ENCODE results near the gene PHTF1.

The PHTF1 gene

GRCh38 chr1:113714606-113715269, 44.5 kb downstream of the PHTF1 start:
- DNase-seq: no peak

- DNase-seq: no peak
These were observed 57.9 kb downstream of the PHTF1 start for GRCh38 chr1:113701429-113701828.

- no peak for DNase-seq
These were observed 64.4 kb downstream of the PHTF1 start for GRCh38 chr1:113694910-113695309.

- DNase-seq: no peak
These were observed 66.4 kb downstream of the PHTF1 start for GRCh38 chr1:113692824-113693431.

- DNase-seq: no peak
These were observed 66.9 kb downstream of the PHTF1 start for GRCh38 chr1:113692342-113692741.

- DNase-seq: no peak
These were observed 68.1 kb downstream of the PHTF1 start for GRCh38 chr1:113691184-113691583.

- DNase-seq: no peak
These were observed 72.2 kb downstream of the PHTF1 start for GRCh38 chr1:113686891-113687618.

GRCh38 chr1:113684153-113684541, 75.1 kb downstream of the PHTF1 start:
- DNase-seq: peak; percentile 35

GRCh38 chr1:113683384-113684152, 75.7 kb downstream of the PHTF1 start:
- no peak for DNase-seq

- no peak for DNase-seq
These were observed 77.5 kb downstream of the PHTF1 start for GRCh38 chr1:113681596-113682337.

- no peak for DNase-seq
These were observed 81.2 kb downstream of the PHTF1 start for GRCh38 chr1:113678159-113678469.

GRCh38 chr1:113677250-113678158, 81.8 kb downstream of the PHTF1 start:
- peak; percentile 49 for DNase-seq

- no peak for DNase-seq
These were observed 82.8 kb downstream of the PHTF1 start for GRCh38 chr1:113676524-113676923.

GRCh38 chr1:113675302-113675701, 84.0 kb downstream of the PHTF1 start:
- DNase-seq: peak; percentile 25

- DNase-seq: peak; percentile 15
These were observed 84.7 kb downstream of the PHTF1 start for GRCh38 chr1:113674591-113674990.

GRCh38 chr1:113672491-113672890, 86.8 kb downstream of the PHTF1 start:
- DNase-seq: no peak

GRCh38 chr1:113670650-113671049, 88.6 kb downstream of the PHTF1 start:
- no peak for DNase-seq

GRCh38 chr1:113669988-113670387, 89.3 kb downstream of the PHTF1 start:
- no peak for DNase-seq

- DNase-seq: no peak
These were observed 93.2 kb downstream of the PHTF1 start for GRCh38 chr1:113666126-113666525.

- no peak for DNase-seq
These were observed 94.2 kb downstream of the PHTF1 start for GRCh38 chr1:113665071-113665470.

GRCh38 chr1:113663165-113663951, 95.9 kb downstream of the PHTF1 start:
- peak; percentile 78 for DNase-seq

Measured in HCEC 1CT (cell line).